MV-4-11 (cell line): ENCODE results near the gene CAPN7.

Source experiments
- DNase-seq: peaks from one replicate; lab custom pipeline; 2025; lab: John Stamatoyannopoulos, UW

The CAPN7 gene

GRCh38 chr3:15276028-15276724 is 70.1 kb downstream of the CAPN7 start:
- no peak for DNase-seq

- DNase-seq = no peak
Measured at GRCh38 chr3:15277861-15278500, 71.9 kb downstream of the CAPN7 start.

GRCh38 chr3:15279205-15279604 is 73.2 kb downstream of the CAPN7 start:
- DNase-seq = no peak

- no peak for DNase-seq
Measured at GRCh38 chr3:15279671-15280402, 73.8 kb downstream of the CAPN7 start.

GRCh38 chr3:15280853-15281532 is 74.9 kb downstream of the CAPN7 start:
- DNase-seq = no peak

- DNase-seq = no peak
Measured at GRCh38 chr3:15281817-15282216, 75.8 kb downstream of the CAPN7 start.

GRCh38 chr3:15283702-15284101 is 77.7 kb downstream of the CAPN7 start:
- DNase-seq = no peak

- DNase-seq = no peak
Measured at GRCh38 chr3:15284121-15284889, 78.3 kb downstream of the CAPN7 start.

GRCh38 chr3:15286022-15286421 is 80.0 kb downstream of the CAPN7 start:
- DNase-seq = no peak

- peak; percentile 88 for DNase-seq
Measured at GRCh38 chr3:15287565-15288330, 81.7 kb downstream of the CAPN7 start.

- DNase-seq = no peak
Measured at GRCh38 chr3:15288331-15289035, 82.4 kb downstream of the CAPN7 start.

- DNase-seq = no peak
Measured at GRCh38 chr3:15289661-15290060, 83.6 kb downstream of the CAPN7 start.

GRCh38 chr3:15290736-15291135 is 84.7 kb downstream of the CAPN7 start:
- DNase-seq = no peak

- DNase-seq = peak; percentile 86
Measured at GRCh38 chr3:15291589-15292541, 85.8 kb downstream of the CAPN7 start.

- DNase-seq = no peak
Measured at GRCh38 chr3:15292765-15293522, 86.9 kb downstream of the CAPN7 start.

- DNase-seq = peak; percentile 75
Measured at GRCh38 chr3:15294929-15295328, 88.9 kb downstream of the CAPN7 start.

- peak; percentile 96 for DNase-seq
Measured at GRCh38 chr3:15295506-15295905, 89.5 kb downstream of the CAPN7 start.

- no peak for DNase-seq
Measured at GRCh38 chr3:15297608-15298350, 91.7 kb downstream of the CAPN7 start.
